KBM-7 (cell line): Measurements from ENCODE around the gene FBXL16.

Experiments used
- DNase-seq: peaks from one replicate; pipeline ENCODE4 v3.0.0-alpha.2; 2015
- in situ Hi-C: fragments of 300-500 bp; cut with MboI; formaldehyde crosslinking; loops from 2 replicates; pipeline ENCODE4 v1.14.3; 2020; ENCODE audit warnings: low sequenced_read_pairs, low pct_unique_long_range_greater_than_20kb, mixed read lengths

Gene FBXL16

GRCh38 chr16:673399-673991 is 32.1 kb downstream of the FBXL16 start:
- DNase-seq: no peak
- in situ Hi-C loops: no loop called here

GRCh38 chr16:672851-673250 is 32.8 kb downstream of the FBXL16 start:
- in situ Hi-C loops: no loop called here
- DNase-seq: no peak

- no peak for DNase-seq
- in situ Hi-C loops: no loop called here
These were observed 33.2 kb downstream of the FBXL16 start for GRCh38 chr16:672371-672770.

- in situ Hi-C loops: no loop called here
- no peak for DNase-seq
These were observed 34.1 kb downstream of the FBXL16 start for GRCh38 chr16:671353-672131.

- in situ Hi-C loops: no loop called here
- no peak for DNase-seq
These were observed 34.9 kb downstream of the FBXL16 start for GRCh38 chr16:670485-671352.

- DNase-seq: no peak
- in situ Hi-C loops: no loop called here
These were observed 35.9 kb downstream of the FBXL16 start for GRCh38 chr16:669666-670065.

- DNase-seq: no peak
- in situ Hi-C loops: no loop called here
These were observed 37.0 kb downstream of the FBXL16 start for GRCh38 chr16:668519-669171.

- in situ Hi-C loops: no loop called here
- peak; percentile 87 for DNase-seq
These were observed 37.7 kb downstream of the FBXL16 start, which contains the start of gene RHOT2 for GRCh38 chr16:667780-668518. TSS of gene RHOT2 (plus strand) at chr16:668132. CDS start at chr16:668200, 68 bp downstream.

GRCh38 chr16:667113-667779 is 38.4 kb downstream of the FBXL16 start:
- no peak for DNase-seq

GRCh38 chr16:666572-666971 is 39.0 kb downstream of the FBXL16 start:
- in situ Hi-C loops: no loop called here

More at GRCh38 chr16:667113-667779, 38.4 kb downstream of the FBXL16 start:
- in situ Hi-C loops: no loop called here

GRCh38 chr16:662597-662996 is 43.0 kb downstream of the FBXL16 start:
- in situ Hi-C loops: no loop called here
- no peak for DNase-seq

More at GRCh38 chr16:666572-666971, 39.0 kb downstream of the FBXL16 start:
- DNase-seq: no peak

GRCh38 chr16:662095-662494 is 43.5 kb downstream of the FBXL16 start:
- in situ Hi-C loops: no loop called here
- DNase-seq: no peak

GRCh38 chr16:661184-661821 is 44.3 kb downstream of the FBXL16 start:
- in situ Hi-C loops: no loop called here
- DNase-seq: no peak

GRCh38 chr16:660459-661183 is 45.0 kb downstream of the FBXL16 start:
- in situ Hi-C loops: no loop called here
- DNase-seq: no peak

- DNase-seq: no peak
- in situ Hi-C loops: no loop called here
These were observed 45.5 kb downstream of the FBXL16 start for GRCh38 chr16:660132-660458.

GRCh38 chr16:659618-660017 is 46.0 kb downstream of the FBXL16 start:
- in situ Hi-C loops: no loop called here
- no peak for DNase-seq
